ENCODE measurements around the gene SLC2A4RG. TPM values are rescaled to one million over a fixed set of nuclear protein-coding genes. Genes with fewer than 3 reads are reported as not detected.

SLC2A4RG gene
- total RNA-seq, 1 donor from 2014 or later = 59.7 TPM

- no peak for DNase-seq (ENCODE audit: low spot score, unreplicated experiment)
- Mint-ChIP-seq H3K9me3 (ENCODE audit: low read depth) (no peaks in the 10 kb centered on the region), H3K4me3 (ENCODE audit: low read depth) (peak overlapping the region; percentile 33), H3K27me3 (no peaks in the 10 kb centered on the region), H3K27ac (no peak overlapping the region), H3K36me3 (ENCODE audit: insufficient read depth) (peaks cover 10% of the 10 kb centered on the region), H3K4me1 (ENCODE audit: low read depth) (peaks cover 10% of the 10 kb centered on the region)
- TF ChIP-seq CTCF (IDR thresholded peaks at IDR 0.05; ENCODE audit: unreplicated experiment) = no peak
Measured at GRCh38 chr20:63705232-63706026, 34.1 kb upstream of the SLC2A4RG start.

GRCh38 chr20:63706027-63706695 is 33.4 kb upstream of the SLC2A4RG start:
- H3K4me1 Mint-ChIP-seq (ENCODE audit: low read depth) = peaks cover 11% of the 10 kb centered on the region
- no peak for TF ChIP-seq CTCF (IDR thresholded peaks at IDR 0.05; ENCODE audit: unreplicated experiment)
- no peak overlapping the region for H3K27ac Mint-ChIP-seq
- H3K4me3 Mint-ChIP-seq (ENCODE audit: low read depth) = peak overlapping the region; percentile 85
- peak; percentile 9 for DNase-seq (ENCODE audit: low spot score, unreplicated experiment)
- H3K9me3 Mint-ChIP-seq (ENCODE audit: low read depth) = no peaks in the 10 kb centered on the region
- peaks cover 17% of the 10 kb centered on the region for H3K36me3 Mint-ChIP-seq (ENCODE audit: insufficient read depth)
- no peaks in the 10 kb centered on the region for H3K27me3 Mint-ChIP-seq

GRCh38 chr20:63706852-63707557 is 32.6 kb upstream of the SLC2A4RG start:
- peaks cover 22% of the 10 kb centered on the region for H3K36me3 Mint-ChIP-seq (ENCODE audit: insufficient read depth)
- peak; percentile 12 for DNase-seq (ENCODE audit: low spot score, unreplicated experiment)
- peak; percentile 47 for TF ChIP-seq CTCF (IDR thresholded peaks at IDR 0.05; ENCODE audit: unreplicated experiment)
- H3K4me1 Mint-ChIP-seq (ENCODE audit: low read depth) = peaks cover 11% of the 10 kb centered on the region
- H3K27me3 Mint-ChIP-seq = no peaks in the 10 kb centered on the region
- H3K9me3 Mint-ChIP-seq (ENCODE audit: low read depth) = peaks cover under 1% of the 10 kb centered on the region
- H3K4me3 Mint-ChIP-seq (ENCODE audit: low read depth) = peak overlapping the region; percentile 85
- H3K27ac Mint-ChIP-seq = peak overlapping the region; percentile 78

GRCh38 chr20:63707558-63708300 is 31.8 kb upstream of the SLC2A4RG start, which contains the start of the genes ARFRP1 and ZGPAT:
ARFRP1 (minus strand) TSS chr20:63707976; CDS start chr20:63707091, 885 bp downstream.
ZGPAT (plus strand) TSS chr20:63708039; CDS start chr20:63708581, 542 bp downstream.
- no peak for TF ChIP-seq CTCF (IDR thresholded peaks at IDR 0.05; ENCODE audit: unreplicated experiment)
- H3K36me3 Mint-ChIP-seq (ENCODE audit: insufficient read depth) = peaks cover 28% of the 10 kb centered on the region
- peaks cover 5% of the 10 kb centered on the region for H3K9me3 Mint-ChIP-seq (ENCODE audit: low read depth)
- peak; percentile 80 for DNase-seq (ENCODE audit: low spot score, unreplicated experiment)
- H3K4me1 Mint-ChIP-seq (ENCODE audit: low read depth) = peaks cover 11% of the 10 kb centered on the region
- H3K4me3 Mint-ChIP-seq (ENCODE audit: low read depth) = peak within 1 kb of the TSS; percentile 85
- peak within 1 kb of the TSS; percentile 81 for H3K27ac Mint-ChIP-seq
- no peaks in the 10 kb centered on the region for H3K27me3 Mint-ChIP-seq

Measured in progenitor cell of endocrine pancreas (in vitro differentiated cells).